Pulmonary artery endothelial cell (primary cell): ENCODE measurements around the gene HIVEP3. TPM values are rescaled to one million over a fixed set of nuclear protein-coding genes. Genes with fewer than 3 reads are reported as not detected.

Source experiments
- DNase-seq: peaks from one replicate; pipeline ENCODE4 v3.0.0-alpha.2; 2011; ENCODE audit warnings: low read depth, low spot score
- total RNA-seq: library from RNA; depleted of rRNA; stranded (reverse); fragments of >200 nt; gene quantifications from 2 replicates; pipeline ENCODE4 v1.2.3, GENCODE V29; 2014

HIVEP3 gene
- total RNA-seq, 1 donor from 2014 or later: 1.1 TPM

- DNase-seq: no peak
Measured at GRCh38 chr1:41670217-41670957, 248.3 kb downstream of the HIVEP3 start.

- DNase-seq: no peak
Measured at GRCh38 chr1:41668967-41669366, 249.8 kb downstream of the HIVEP3 start.

- DNase-seq: no peak
Measured at GRCh38 chr1:41668054-41668660, 250.6 kb downstream of the HIVEP3 start.

DNA sequence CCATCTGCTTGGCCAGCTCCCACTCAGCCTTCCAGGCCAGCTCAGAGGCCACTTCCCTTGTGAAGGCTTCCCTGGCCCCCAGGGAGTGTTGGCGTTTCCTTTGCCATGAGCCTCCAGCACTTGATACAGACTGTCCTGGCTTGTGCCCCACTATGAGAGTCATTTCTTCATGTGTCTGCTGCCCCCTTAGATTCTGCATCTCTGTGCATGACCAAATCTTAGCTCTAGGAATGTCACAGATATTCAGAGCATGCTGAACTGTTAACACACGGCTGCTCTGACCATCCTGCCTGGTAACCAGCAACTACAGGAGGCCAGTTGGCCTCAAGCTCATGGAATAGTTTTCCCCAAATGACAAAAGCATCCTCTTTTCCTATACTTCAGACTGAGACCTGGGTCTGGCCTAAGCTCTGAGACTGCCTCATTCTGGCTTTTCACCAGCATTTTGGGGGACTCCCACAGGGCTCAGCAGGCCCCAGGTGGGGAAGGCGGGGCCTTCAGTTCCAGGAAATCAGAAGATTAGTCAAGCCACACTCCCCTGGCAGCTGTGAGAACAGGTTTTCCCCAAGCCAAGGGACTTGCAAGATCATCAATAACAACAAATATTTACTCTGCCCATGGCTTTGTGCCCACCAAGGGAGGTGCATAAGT is 251.6 kb downstream of the HIVEP3 start:
- DNase-seq: no peak

DNA sequence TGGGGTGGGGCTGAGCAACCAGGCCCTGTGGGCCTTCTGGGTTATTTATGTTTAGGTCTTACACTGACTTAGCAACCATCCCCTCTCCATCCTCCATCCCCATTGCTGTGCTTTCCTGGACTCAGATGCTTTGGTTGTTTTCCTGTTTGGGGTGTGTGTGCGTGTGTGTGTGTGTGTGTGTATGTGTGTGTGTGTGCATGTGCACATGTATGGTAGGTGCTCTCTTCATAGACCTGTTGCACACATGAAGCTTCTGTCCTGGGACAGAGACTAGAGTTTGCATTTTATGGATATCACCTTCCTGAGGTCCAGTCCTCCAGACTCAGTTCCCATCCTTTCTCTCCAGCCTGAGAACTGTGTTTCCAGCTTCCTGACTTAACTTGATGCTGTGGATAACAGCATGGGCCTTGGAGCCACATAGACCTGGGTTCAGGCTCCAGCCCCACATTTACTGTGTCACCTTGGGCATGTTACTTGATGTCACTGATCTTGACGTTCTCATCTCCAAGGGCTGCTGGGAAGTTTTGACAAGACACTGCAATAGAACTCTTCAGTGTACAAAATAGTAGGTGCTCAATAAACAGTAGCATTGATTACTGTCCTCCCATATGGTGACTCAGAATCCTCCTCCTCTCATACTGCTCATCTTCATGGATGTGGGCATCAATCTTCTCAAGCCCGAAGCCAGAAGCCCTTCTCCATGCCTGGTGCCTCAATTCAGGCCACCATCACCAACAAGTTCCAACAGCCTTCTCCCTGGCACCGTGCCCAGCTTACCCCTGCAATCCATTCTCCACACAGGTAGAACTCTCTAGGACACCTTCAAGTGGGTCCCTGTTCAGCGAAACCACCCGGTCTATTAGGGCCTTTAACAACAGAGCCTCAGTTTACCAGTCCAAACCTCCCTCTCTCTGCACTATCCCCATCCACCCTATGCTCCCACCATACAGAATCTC is 252.5 kb downstream of the HIVEP3 start:
- no peak for DNase-seq

GRCh38 chr1:41664861-41665640 is 253.7 kb downstream of the HIVEP3 start:
- DNase-seq: no peak

- no peak for DNase-seq
Measured at GRCh38 chr1:41663671-41664400, 254.9 kb downstream of the HIVEP3 start.

DNA sequence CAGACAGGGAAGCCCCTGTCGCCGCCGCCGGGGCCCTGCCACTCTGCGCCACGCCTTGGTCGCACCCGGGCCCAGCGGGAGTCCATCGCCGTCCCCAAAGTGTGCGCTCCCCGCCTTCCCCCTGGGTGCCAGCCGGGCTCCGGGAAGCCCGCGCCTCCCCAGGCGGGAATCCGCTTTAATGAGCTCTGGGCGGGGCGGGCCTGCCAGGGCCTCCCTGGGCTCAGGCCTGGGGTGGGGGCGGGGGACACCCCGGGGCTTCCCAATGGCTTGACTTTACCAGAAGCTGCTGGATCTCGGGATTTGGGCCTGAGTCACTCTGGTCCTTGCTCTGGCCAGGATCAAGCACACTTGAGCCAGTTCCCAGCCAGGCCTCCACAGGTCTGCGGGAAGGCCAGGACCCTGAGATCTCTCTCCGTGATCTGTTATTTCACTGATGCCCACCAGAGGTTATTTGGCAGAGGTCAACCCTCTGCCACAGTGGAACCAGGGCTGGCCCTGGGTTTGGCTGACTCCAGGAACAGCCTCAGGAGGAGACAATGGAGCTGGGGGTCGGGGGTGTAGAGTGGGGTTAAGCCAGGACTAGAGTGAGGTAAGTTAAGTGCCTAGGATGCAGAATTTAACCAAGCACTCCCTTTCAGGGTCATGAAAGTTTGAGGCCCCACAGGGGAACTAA is 255.8 kb downstream of the HIVEP3 start:
- DNase-seq: no peak

DNA sequence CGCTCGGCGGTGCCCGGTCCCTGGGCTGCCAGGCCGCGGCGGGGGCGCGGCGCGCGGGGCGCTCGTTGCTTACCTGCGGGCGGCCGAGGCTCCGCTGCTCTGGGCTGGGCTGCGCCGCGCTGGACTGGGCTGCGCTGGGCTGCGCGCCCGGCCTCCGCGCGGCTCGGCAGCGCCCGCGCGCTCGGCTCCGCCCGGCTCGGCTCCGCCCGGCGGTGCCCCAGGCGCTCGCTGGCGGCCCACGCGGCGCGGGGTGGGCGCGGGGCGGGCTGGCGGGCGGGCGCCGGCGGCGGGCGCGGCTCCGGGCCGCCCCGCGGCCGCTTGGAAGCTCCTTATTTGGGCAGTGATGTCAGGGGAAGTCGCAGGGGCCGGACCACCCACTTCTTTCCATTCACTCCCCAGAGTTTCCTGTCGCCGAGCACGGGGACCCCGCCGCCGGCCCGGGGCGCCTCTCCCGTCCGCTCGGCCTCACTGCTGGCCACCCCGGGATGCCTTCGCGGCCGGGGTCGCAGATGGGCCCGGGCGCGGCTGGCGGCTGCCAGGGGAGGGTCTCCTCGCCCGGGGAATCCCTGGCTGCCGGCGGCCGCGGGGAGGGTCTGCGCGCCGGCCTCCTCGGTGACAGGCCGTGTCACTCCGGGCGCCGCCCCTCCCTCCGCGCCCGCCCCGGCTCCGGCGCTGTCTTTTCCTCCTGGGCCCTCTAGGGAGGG is 256.5 kb downstream of the HIVEP3 start:
- no peak for DNase-seq

DNA sequence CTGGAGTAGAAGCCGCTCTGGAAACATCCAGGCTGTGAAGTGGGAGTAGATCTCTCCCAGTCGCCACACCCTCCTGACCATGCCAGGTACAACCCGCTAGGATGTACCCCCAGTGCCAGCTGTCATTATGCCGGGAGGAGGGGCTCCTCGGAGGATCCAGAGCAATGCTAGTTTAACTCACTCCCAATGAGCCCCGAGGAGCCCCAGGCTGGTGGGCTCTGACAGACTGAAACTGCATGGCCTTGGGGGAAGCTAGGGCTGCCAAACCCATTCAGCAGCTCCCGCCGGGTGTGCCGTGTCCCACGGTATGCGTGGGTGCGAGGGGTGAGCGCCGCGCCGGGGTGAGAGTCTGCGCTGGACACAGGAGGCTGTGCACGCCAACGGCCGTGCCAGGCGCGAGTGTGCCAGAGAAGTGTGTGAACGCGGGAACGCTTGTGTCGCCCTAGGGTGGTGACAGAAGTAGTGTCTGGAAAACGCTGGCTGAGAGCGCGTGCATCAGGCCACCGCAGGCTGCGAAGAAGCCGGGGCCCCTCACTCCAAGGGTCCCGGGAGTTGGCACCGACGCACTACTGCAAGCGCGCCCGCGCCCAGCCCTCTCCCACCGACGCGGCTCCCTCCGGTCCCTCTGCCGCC is 257.2 kb downstream of the HIVEP3 start:
- no peak for DNase-seq

DNA sequence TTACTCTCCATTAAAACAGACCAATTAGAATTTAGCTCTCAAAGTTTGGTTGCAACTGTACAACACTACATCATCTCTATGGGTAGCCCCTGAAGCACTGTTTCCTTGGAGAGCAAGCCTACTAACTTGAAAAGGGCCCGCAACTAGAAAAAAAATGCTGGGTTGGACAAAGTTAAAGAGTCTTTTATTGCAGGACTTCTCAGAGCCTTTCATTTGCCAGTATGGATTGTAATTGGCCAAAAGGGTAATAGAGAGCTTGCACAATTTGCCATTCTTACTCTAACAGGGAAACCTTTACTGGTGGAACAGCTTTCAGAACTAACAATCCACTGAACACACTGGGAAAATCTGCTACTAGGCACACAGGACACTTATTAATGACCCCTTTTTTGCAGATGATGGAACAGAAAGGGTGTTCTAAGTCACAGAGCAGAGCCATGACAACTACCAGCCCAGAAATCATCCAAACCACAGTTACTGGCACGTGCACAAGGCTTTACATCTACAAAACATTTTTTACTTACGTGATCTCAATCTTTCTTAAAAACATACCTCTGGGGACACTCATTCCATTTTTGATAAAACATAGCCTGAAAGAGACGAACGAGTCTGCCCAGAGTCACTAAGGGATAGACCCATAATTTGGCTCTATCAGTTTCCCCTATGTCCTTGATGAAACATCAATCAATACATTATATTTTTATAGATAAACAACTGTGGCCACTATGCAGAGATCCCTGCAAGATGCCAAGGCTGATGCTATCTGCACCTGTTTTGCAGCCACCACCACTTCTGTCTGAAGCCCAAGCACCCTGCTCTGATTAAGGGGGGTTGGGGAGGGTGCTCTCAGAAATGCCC is 257.9 kb downstream of the HIVEP3 start:
- no peak for DNase-seq

DNA sequence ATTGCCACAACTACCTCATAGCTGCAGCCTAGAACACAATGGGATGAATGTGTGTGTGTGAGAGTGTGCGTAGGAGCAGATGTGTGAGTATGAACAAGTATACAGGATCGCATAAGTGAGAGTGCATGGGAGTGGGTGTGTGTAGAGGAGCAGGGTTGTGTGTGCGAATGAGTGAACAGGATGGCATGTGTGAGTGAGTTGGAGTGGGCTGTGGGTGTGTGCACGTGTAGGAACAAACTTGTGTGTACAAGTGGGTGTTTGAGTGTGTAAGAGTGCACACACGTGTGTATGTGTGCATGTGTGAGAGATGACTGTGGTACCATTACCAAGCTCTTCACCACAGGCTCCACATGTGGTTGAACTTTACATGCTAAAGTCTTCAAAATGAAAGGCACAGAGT is 258.8 kb downstream of the HIVEP3 start:
- no peak for DNase-seq

GRCh38 chr1:41659159-41659495 is 259.6 kb downstream of the HIVEP3 start:
- DNase-seq: no peak

- DNase-seq: no peak
Measured at GRCh38 chr1:41658431-41659158, 260.1 kb downstream of the HIVEP3 start.

- DNase-seq: no peak
Measured at GRCh38 chr1:41657679-41658295, 260.9 kb downstream of the HIVEP3 start.

- no peak for DNase-seq
Measured at GRCh38 chr1:41656825-41657500, 261.8 kb downstream of the HIVEP3 start.
